ENCODE measurements around the gene KMO. TPM values are rescaled to one million over a fixed set of nuclear protein-coding genes. Genes with fewer than 3 reads are reported as not detected.

KMO gene
- total RNA-seq, 1 experiment from 2014 or later = not detected

- H3K27ac ChIP-seq (ENCODE audit: insufficient read length, low read depth, low read length) = no peak overlapping the region
Observed at GRCh38 chr1:241555526-241555925, 23.3 kb downstream of the KMO start.

More at GRCh38 chr1:241555526-241555925, 23.3 kb downstream of the KMO start:
- no peak overlapping the region for H2AK5ac ChIP-seq (ENCODE audit: insufficient read length, low read length)
- H3K4me3 Mint-ChIP-seq = no peak overlapping the region
- no CpG with 5 or more reads among the region's 3 CpGs for WGBS (ENCODE audit: extremely low coverage, insufficient read length, low lambda C conversion rate)
- H4K8ac ChIP-seq (replicated peaks; ENCODE audit: insufficient read length, low read depth, low read length) = no peak overlapping the region
- H2BK12ac ChIP-seq (ENCODE audit: insufficient read length, low read depth, low read length) = no peak overlapping the region
- DNase-seq = no peak
- H3K4me1 ChIP-seq (ENCODE audit: insufficient read depth, low read length) = no peaks in the 10 kb centered on the region
- no peak overlapping the region for H3K4ac ChIP-seq (ENCODE audit: low read depth, low read length)
- H3K36me3 Mint-ChIP-seq (ENCODE audit: insufficient read depth in 1 of 3, low read depth in 3 of 3) = no peaks in the 10 kb centered on the region
- H2BK120ac ChIP-seq (ENCODE audit: low read depth, low read length, poor library complexity, severe bottlenecking) = no peak overlapping the region
- H3K4me2 ChIP-seq (ENCODE audit: insufficient read depth, insufficient read length, low read length) = no peak overlapping the region
- TF ChIP-seq CTCF (conservative IDR thresholded peaks at IDR 0.05) = no peak
- no peak overlapping the region for H3T11ph ChIP-seq (ENCODE audit: low read length)
- H3K79me1 ChIP-seq (ENCODE audit: insufficient read depth, low read depth, low read length, poor library complexity, severe bottlenecking) = no peaks in the 10 kb centered on the region
- no peaks in the 10 kb centered on the region for H3K9me3 Mint-ChIP-seq
- no peak overlapping the region for H2BK20ac ChIP-seq (ENCODE audit: low read depth, low read length, poor library complexity, severe bottlenecking)
- no peak overlapping the region for H4K5ac ChIP-seq (ENCODE audit: insufficient read length, low read depth, low read length)
- no peaks in the 10 kb centered on the region for H3K27me3 ChIP-seq (ENCODE audit: insufficient read depth, low read length)
- H3K56ac ChIP-seq (ENCODE audit: insufficient read length, low read depth, low read length) = no peak overlapping the region
- no peaks in the 10 kb centered on the region for H3K4me1 Mint-ChIP-seq
- no peaks in the 10 kb centered on the region for H3K9me3 ChIP-seq (ENCODE audit: control insufficient read depth, low read depth, low read length)
- no peak overlapping the region for H4K91ac ChIP-seq (ENCODE audit: insufficient read length, low read depth, low read length)
- H3K79me2 ChIP-seq (ENCODE audit: insufficient read depth, low read length) = no peaks in the 10 kb centered on the region
- no peak overlapping the region for H3K14ac ChIP-seq (ENCODE audit: insufficient read depth, low read length)
- H3K23me2 ChIP-seq (ENCODE audit: insufficient read length, low read depth, low read length, poor library complexity, severe bottlenecking) = no peaks in the 10 kb centered on the region
- H2AFZ ChIP-seq (ENCODE audit: low read length) = no peak overlapping the region
- no peak overlapping the region for H3K18ac ChIP-seq (ENCODE audit: insufficient read length, low read depth, low read length)
- no peak overlapping the region for H2BK5ac ChIP-seq (ENCODE audit: insufficient read length, low read length)
- H3K9ac ChIP-seq (ENCODE audit: extremely low read depth, insufficient read length, low read length) = no peak overlapping the region
- H4K20me1 ChIP-seq (ENCODE audit: control insufficient read depth, insufficient read depth, insufficient read length) = no peaks in the 10 kb centered on the region
- H2BK15ac ChIP-seq (ENCODE audit: low read depth, low read length) = no peak overlapping the region
- no peaks in the 10 kb centered on the region for H3K27me3 Mint-ChIP-seq (ENCODE audit: low read depth)
- H3K27ac Mint-ChIP-seq = no peak overlapping the region
- H3K23ac ChIP-seq (ENCODE audit: insufficient read length, low read depth, low read length) = no peak overlapping the region
